Fibroblast of gingiva (primary cell): ENCODE measurements around the gene INHBA.

Source experiments
- DNase-seq: peaks from one replicate; pipeline ENCODE4 v3.0.0-alpha.2; 2011; ENCODE audit warnings: low read depth

Gene INHBA

GRCh38 chr7:41702635-41703371 is at the start of gene INHBA:
INHBA (minus strand) TSS chr7:41703090; CDS start chr7:41700374, 2,716 bp downstream.
- DNase-seq: peak; percentile 63

GRCh38 chr7:41752615-41753014 is 49.7 kb upstream of the INHBA start:
- DNase-seq: no peak

- no peak for DNase-seq
These were observed 48.0 kb upstream of the INHBA start for GRCh38 chr7:41750661-41751540.

- DNase-seq: no peak
These were observed 45.1 kb upstream of the INHBA start for GRCh38 chr7:41747961-41748360.

GRCh38 chr7:41745451-41745850 is 42.6 kb upstream of the INHBA start:
- DNase-seq: no peak

- no peak for DNase-seq
These were observed 41.3 kb upstream of the INHBA start for GRCh38 chr7:41744161-41744560.

GRCh38 chr7:41742401-41743020 is 39.6 kb upstream of the INHBA start:
- DNase-seq: no peak

- DNase-seq: no peak
These were observed 35.9 kb upstream of the INHBA start for GRCh38 chr7:41738806-41739205.

GRCh38 chr7:41738336-41738735 is 35.4 kb upstream of the INHBA start:
- DNase-seq: no peak

GRCh38 chr7:41735206-41735605 is 32.3 kb upstream of the INHBA start:
- DNase-seq: no peak

GRCh38 chr7:41732843-41733306 is 30.0 kb upstream of the INHBA start:
- DNase-seq: no peak

- DNase-seq: no peak
These were observed 29.5 kb upstream of the INHBA start for GRCh38 chr7:41732436-41732785.

GRCh38 chr7:41731493-41732435 is 28.9 kb upstream of the INHBA start:
- peak; percentile 16 for DNase-seq

- no peak for DNase-seq
These were observed 27.8 kb upstream of the INHBA start for GRCh38 chr7:41730668-41731067.

GRCh38 chr7:41730161-41730560 is 27.3 kb upstream of the INHBA start:
- DNase-seq: no peak

- no peak for DNase-seq
These were observed 26.2 kb upstream of the INHBA start for GRCh38 chr7:41729059-41729458.

- no peak for DNase-seq
These were observed 22.1 kb upstream of the INHBA start for GRCh38 chr7:41725013-41725412.

GRCh38 chr7:41720886-41721285 is 18.0 kb upstream of the INHBA start:
- DNase-seq: no peak

GRCh38 chr7:41720046-41720445 is 17.2 kb upstream of the INHBA start:
- DNase-seq: no peak

GRCh38 chr7:41716691-41717090 is 13.8 kb upstream of the INHBA start:
- DNase-seq: no peak

GRCh38 chr7:41715000-41715399 is 12.1 kb upstream of the INHBA start:
- no peak for DNase-seq
